ENCODE measurements around the gene DNAJC5G. TPM values are rescaled to one million over a fixed set of nuclear protein-coding genes. Genes with fewer than 3 reads are reported as not detected.

The DNAJC5G gene
- total and polyA plus RNA-seq, 2 donors (not counting 1 experiment from before 2014, with no cell fraction given) = not detected

- H3K4me2 ChIP-seq (ENCODE audit: extremely low read depth, insufficient read depth, low read length) = no peak overlapping the region
- H3K9me3 ChIP-seq (ENCODE audit: control insufficient read depth, insufficient read depth, low read depth, low read length) = no peaks in the 10 kb centered on the region
- DNase-seq (ENCODE audit: low read depth in 2 of 2) = no peak
- no peaks in the 10 kb centered on the region for H3K4me1 ChIP-seq (ENCODE audit: control insufficient read depth, extremely low read depth, insufficient read depth, low read length)
- H3K9ac ChIP-seq (ENCODE audit: insufficient read depth, low read length) = no peak overlapping the region
- peaks cover 33% of the 10 kb centered on the region for H3K36me3 ChIP-seq (ENCODE audit: control insufficient read depth, insufficient read depth, low read length)
- H3K27ac ChIP-seq (ENCODE audit: insufficient read depth, low read length) = no peak overlapping the region
- H3K4me3 ChIP-seq (replicated peaks in 1 of 4; ENCODE audit: control extremely low read depth in 1 of 4, insufficient read depth in 1 of 4, low read depth in 3 of 4, low read length in 4 of 4) = no peak overlapping the region
- no peak for TF ChIP-seq EZH2 (IDR thresholded peaks at IDR 0.05; ENCODE audit: low read length, missing control alignments)
- H3K27me3 ChIP-seq (ENCODE audit: control insufficient read depth, insufficient read depth, low read length) = no peaks in the 10 kb centered on the region
- no peak overlapping the region for H2AFZ ChIP-seq (ENCODE audit: low read length)
- H4K20me1 ChIP-seq (ENCODE audit: control insufficient read depth, extremely low read depth, insufficient read depth, low read length) = no peaks in the 10 kb centered on the region
- no peaks in the 10 kb centered on the region for H3K79me2 ChIP-seq (ENCODE audit: control insufficient read depth, insufficient read depth, low read length)
Observed at GRCh38 chr2:27243391-27244130, 31.7 kb upstream of the DNAJC5G start.

GRCh38 chr2:27245116-27245515 is 30.1 kb upstream of the DNAJC5G start:
- no peaks in the 10 kb centered on the region for H3K9me3 ChIP-seq (ENCODE audit: control insufficient read depth, insufficient read depth, low read depth, low read length)
- H3K4me1 ChIP-seq (ENCODE audit: control insufficient read depth, extremely low read depth, insufficient read depth, low read length) = no peaks in the 10 kb centered on the region
- H3K27ac ChIP-seq (ENCODE audit: insufficient read depth, low read length) = no peak overlapping the region
- no peak overlapping the region for H2AFZ ChIP-seq (ENCODE audit: low read length)
- TF ChIP-seq EZH2 (IDR thresholded peaks at IDR 0.05; ENCODE audit: low read length, missing control alignments) (no peak), CTCF (conservative IDR thresholded peaks at IDR 0.05 in 1 of 2, IDR thresholded peaks at IDR 0.05 in 1 of 2; ENCODE audit: low read depth in 1 of 2, low read length in 2 of 2) (no peak)
- H3K9ac ChIP-seq (ENCODE audit: insufficient read depth, low read length) = no peak overlapping the region
- no peak overlapping the region for H3K4me3 ChIP-seq (replicated peaks in 1 of 4; ENCODE audit: control extremely low read depth in 1 of 4, insufficient read depth in 1 of 4, low read depth in 3 of 4, low read length in 4 of 4)
- DNase-seq (ENCODE audit: low read depth in 2 of 2) = no peak
- peaks cover 24% of the 10 kb centered on the region for H3K36me3 ChIP-seq (ENCODE audit: control insufficient read depth, insufficient read depth, low read length)
- no peaks in the 10 kb centered on the region for H3K79me2 ChIP-seq (ENCODE audit: control insufficient read depth, insufficient read depth, low read length)
- no peaks in the 10 kb centered on the region for H4K20me1 ChIP-seq (ENCODE audit: control insufficient read depth, extremely low read depth, insufficient read depth, low read length)
- no peak overlapping the region for H3K4me2 ChIP-seq (ENCODE audit: extremely low read depth, insufficient read depth, low read length)
- no peaks in the 10 kb centered on the region for H3K27me3 ChIP-seq (ENCODE audit: control insufficient read depth, insufficient read depth, low read length)

- Histone ChIP-seq H3K4me1 (ENCODE audit: control insufficient read depth, extremely low read depth, insufficient read depth, low read length) (no peaks in the 10 kb centered on the region), H3K4me2 (ENCODE audit: extremely low read depth, insufficient read depth, low read length) (no peak overlapping the region), H3K4me3 (replicated peaks in 1 of 4; ENCODE audit: control extremely low read depth in 1 of 4, insufficient read depth in 1 of 4, low read depth in 3 of 4, low read length in 4 of 4) (no peak overlapping the region), H4K20me1 (ENCODE audit: control insufficient read depth, extremely low read depth, insufficient read depth, low read length) (no peaks in the 10 kb centered on the region), H3K27me3 (ENCODE audit: control insufficient read depth, insufficient read depth, low read length) (no peaks in the 10 kb centered on the region), H3K36me3 (ENCODE audit: control insufficient read depth, insufficient read depth, low read length) (peaks cover 24% of the 10 kb centered on the region), H3K9ac (ENCODE audit: insufficient read depth, low read length) (no peak overlapping the region), H3K27ac (ENCODE audit: insufficient read depth, low read length) (no peak overlapping the region), H3K79me2 (ENCODE audit: control insufficient read depth, insufficient read depth, low read length) (no peaks in the 10 kb centered on the region), H3K9me3 (ENCODE audit: control insufficient read depth, insufficient read depth, low read depth, low read length) (no peaks in the 10 kb centered on the region), H2AFZ (ENCODE audit: low read length) (no peak overlapping the region)
- no peak for DNase-seq (ENCODE audit: low read depth in 2 of 2)
- TF ChIP-seq EZH2 (IDR thresholded peaks at IDR 0.05; ENCODE audit: low read length, missing control alignments) = no peak
- no peak for TF ChIP-seq CTCF (conservative IDR thresholded peaks at IDR 0.05 in 1 of 2, IDR thresholded peaks at IDR 0.05 in 1 of 2; ENCODE audit: low read depth in 1 of 2, low read length in 2 of 2)
Observed at GRCh38 chr2:27245626-27246025, 29.6 kb upstream of the DNAJC5G start.

Measured in fibroblast of lung (primary cell).